ENCODE results near the gene C9.
"Not testable (repeated sequence)": the region's sequence is repeated elsewhere in the genome, so short reads cannot be mapped to it uniquely, and the experiment has no call there.

Gene C9

GRCh38 chr5:39319395-39319794 is 44.9 kb downstream of the C9 start:
- no peak for DNase-seq

- DNase-seq = not testable (repeated sequence)
Measured at GRCh38 chr5:39316464-39316863, 47.8 kb downstream of the C9 start.

- no peak for DNase-seq
Measured at GRCh38 chr5:39315995-39316394, 48.3 kb downstream of the C9 start.

- DNase-seq = no peak
Measured at GRCh38 chr5:39314591-39314990, 49.7 kb downstream of the C9 start.

GRCh38 chr5:39309534-39309933 is 54.8 kb downstream of the C9 start:
- DNase-seq = no peak

- no peak for DNase-seq
Measured at GRCh38 chr5:39302472-39302871, 61.8 kb downstream of the C9 start.

GRCh38 chr5:39301406-39301805 is 62.9 kb downstream of the C9 start:
- no peak for DNase-seq

- no peak for DNase-seq
Measured at GRCh38 chr5:39299962-39300361, 64.3 kb downstream of the C9 start.

- no peak for DNase-seq
Measured at GRCh38 chr5:39294736-39295135, 69.6 kb downstream of the C9 start.

- DNase-seq = no peak
Measured at GRCh38 chr5:39284552-39284951, 79.7 kb downstream of the C9 start.

GRCh38 chr5:39283231-39283818 is 81.0 kb downstream of the C9 start:
- peak; percentile 75 for DNase-seq

- DNase-seq = no peak
Measured at GRCh38 chr5:39282561-39282960, 81.7 kb downstream of the C9 start.

- not testable (repeated sequence) for DNase-seq
Measured at GRCh38 chr5:39275865-39276264, 88.4 kb downstream of the C9 start.

- DNase-seq = peak; percentile 20
Measured at GRCh38 chr5:39274398-39275085, 89.8 kb downstream of the C9 start.

GRCh38 chr5:39273314-39273954 is 90.9 kb downstream of the C9 start:
- no peak for DNase-seq

- not testable (repeated sequence) for DNase-seq
Measured at GRCh38 chr5:39272869-39273231, 91.4 kb downstream of the C9 start.

- no peak for DNase-seq
Measured at GRCh38 chr5:39270225-39270848, 94.0 kb downstream of the C9 start.

- no peak for DNase-seq
Measured at GRCh38 chr5:39267186-39267585, 97.1 kb downstream of the C9 start.

- no peak for DNase-seq
Measured at GRCh38 chr5:39266442-39266841, 97.9 kb downstream of the C9 start.

- no peak for DNase-seq
Measured at GRCh38 chr5:39264528-39264927, 99.8 kb downstream of the C9 start.

GRCh38 chr5:39262981-39263380 is 101.3 kb downstream of the C9 start:
- DNase-seq = no peak

- no peak for DNase-seq
Measured at GRCh38 chr5:39260095-39260494, 104.2 kb downstream of the C9 start.

GRCh38 chr5:39257554-39257953 is 106.7 kb downstream of the C9 start:
- no peak for DNase-seq
